Peyer's patch (tissue), 4 donors: Measurements from ENCODE around the gene TNIK.

Source experiments
- CTCF ChIP-seq, 6 experiments: fragments of 450-650 bp in 4 of 6; fragments of 200-600 bp in 2 of 6; sonication (generic) in 1 of 6; IDR thresholded peaks; one replicate each; pipeline ENCODE4 v1.5.1; 2017 to 2019; ENCODE audit warnings: antibody characterized with exemption in 6 of 6, mild to moderate bottlenecking in 3 of 6, moderate library complexity in 1 of 6
- POLR2A ChIP-seq, 2 donors: fragments of 450-650 bp; IDR thresholded peaks; one replicate each; pipeline ENCODE4 v1.5.1; 2017; ENCODE audit warnings: antibody characterized with exemption in 2 of 2, mild to moderate bottlenecking in 2 of 2, moderate library complexity in 2 of 2

GRCh38 chr3:171184372-171184771, 275.8 kb downstream of the TNIK start:
- TF ChIP-seq CTCF (IDR thresholded peaks at IDR 0.05) (no peak), POLR2A (IDR thresholded peaks at IDR 0.05) (no peak)
